ENCODE data around the gene ZBTB34.

The ZBTB34 gene

DNA sequence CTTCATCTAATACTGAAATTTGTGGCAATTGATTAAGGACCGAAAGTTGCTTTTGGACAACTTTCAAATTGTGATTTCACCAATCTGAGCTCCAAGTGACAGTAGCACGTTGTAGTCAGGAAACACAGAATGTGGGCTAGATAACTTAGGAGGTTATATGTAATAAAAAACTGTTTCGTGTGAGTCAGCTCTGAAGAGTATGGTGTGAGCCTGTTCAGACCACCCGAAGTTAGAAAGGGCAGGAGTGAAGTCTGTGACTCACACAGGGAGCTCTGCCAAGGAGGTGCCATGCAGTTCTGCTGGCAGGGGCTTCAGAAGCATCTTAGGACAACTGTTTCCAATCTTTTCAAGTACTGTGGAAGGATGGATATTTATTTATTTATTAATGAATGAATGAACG, 16.4 kb upstream of the ZBTB34 start:
- no peak for DNase-seq

- no peak for DNase-seq
These were observed 13.4 kb upstream of the ZBTB34 start for GRCh38 chr9:126847051-126847450.

- no peak for DNase-seq
These were observed 10.7 kb upstream of the ZBTB34 start for GRCh38 chr9:126849591-126850225.

- DNase-seq = no peak
These were observed 9.1 kb upstream of the ZBTB34 start for GRCh38 chr9:126851286-126851880.

DNA sequence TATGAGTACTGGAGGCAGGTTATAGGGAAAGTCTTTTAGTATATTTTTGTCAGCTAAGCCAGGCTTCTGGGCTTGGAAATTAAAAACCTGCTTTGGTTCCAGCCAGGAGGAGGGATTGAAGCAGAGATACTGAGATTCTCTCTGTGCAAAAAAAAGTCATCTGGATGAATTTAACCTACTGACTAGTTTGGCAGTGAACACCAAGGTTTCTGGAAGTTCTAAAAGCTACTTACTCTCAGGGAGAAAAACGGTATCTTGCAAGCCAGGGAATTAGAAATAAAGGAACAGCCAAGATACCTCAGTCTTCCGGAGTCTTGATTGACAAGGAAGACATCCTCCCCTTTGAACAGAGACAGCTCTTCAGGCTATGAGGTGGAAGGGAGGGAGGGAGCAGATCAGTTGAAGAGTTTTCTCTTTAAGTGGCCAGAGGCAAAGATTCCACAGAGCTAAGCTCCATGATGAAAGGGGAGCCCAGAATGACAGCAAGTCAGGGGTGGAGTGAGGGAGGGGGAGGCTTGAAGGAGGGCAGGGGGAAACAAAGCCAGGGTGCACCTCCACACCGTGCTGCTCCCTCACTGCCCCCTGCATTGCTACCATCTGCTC, 8.3 kb upstream of the ZBTB34 start:
- no peak for DNase-seq

DNA sequence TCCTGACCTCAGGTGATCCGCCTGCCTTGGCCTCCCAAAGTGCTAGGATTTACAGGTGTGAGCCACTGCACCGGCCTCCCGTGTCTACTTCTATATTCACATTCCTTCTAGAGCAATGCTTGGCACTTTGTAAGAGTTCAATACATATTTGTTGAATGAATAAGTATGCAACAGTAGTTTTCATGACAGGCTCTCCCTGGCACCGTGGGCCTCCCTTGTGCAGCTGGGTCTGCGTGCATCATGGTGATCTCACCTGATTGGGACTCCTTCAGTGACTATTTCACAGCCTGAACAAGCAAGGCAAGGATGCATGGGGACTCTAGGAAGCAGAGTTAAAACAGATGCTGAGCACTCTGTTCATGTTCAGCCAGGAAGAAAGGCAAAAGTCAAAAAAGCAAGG, 6.8 kb upstream of the ZBTB34 start:
- no peak for DNase-seq

DNA sequence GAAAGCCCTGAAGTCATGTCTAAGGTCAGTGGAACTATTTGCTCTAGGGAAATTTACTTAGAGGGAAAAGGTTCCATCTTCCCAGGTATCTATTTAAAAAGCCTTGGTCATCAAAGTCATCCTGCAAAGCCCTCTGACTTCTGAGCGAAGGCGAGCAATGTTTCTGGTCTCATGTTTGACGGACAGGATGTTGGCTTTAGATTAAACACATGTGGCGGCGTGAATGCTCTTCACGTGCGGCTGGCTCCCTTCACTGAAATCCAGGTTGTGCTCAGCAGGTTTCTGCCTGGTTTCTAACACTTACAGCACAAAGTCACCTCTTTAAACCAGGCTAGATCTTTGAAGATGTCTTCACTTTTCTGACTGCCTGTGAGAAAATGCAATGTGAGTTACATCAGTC, 5.7 kb upstream of the ZBTB34 start:
- DNase-seq = no peak

- DNase-seq = no peak
These were observed 4.0 kb upstream of the ZBTB34 start for GRCh38 chr9:126856326-126856877.

DNA sequence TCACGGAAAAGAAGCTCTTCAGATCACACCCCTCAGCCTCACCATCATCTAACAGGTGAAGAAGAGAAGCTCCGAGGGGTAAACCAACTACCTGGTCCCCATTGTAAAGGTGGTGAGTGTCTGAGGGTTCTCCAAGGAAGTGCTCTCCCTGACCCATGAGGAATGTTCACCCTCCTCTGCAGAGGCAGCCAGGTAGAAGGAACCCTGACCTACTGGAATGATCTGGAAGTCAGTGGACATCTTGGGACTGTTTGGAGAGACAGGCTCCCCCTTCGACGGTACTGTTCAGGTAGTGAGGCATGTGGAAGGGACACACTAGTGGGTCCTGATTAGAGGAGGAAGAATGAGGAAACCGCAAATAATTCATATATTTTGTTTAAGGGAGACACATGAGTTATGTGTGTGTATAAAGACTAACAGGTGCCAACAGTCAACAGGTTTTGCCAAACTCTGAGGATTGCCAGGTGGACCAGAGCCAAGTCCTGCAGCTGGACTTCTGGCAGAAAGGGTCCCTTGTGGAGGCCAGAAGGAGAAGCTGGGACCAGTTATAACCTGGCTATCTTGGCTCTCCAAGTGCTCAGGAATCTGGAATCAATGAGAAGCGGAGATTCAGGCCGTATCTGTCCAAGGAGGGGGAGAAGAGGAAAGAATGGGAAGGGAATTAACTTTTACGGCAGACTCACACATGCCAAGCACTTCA, 3.0 kb upstream of the ZBTB34 start:
- no peak for DNase-seq

- no peak for DNase-seq
These were observed 1.3 kb upstream of the ZBTB34 start for GRCh38 chr9:126859111-126859510.

DNA sequence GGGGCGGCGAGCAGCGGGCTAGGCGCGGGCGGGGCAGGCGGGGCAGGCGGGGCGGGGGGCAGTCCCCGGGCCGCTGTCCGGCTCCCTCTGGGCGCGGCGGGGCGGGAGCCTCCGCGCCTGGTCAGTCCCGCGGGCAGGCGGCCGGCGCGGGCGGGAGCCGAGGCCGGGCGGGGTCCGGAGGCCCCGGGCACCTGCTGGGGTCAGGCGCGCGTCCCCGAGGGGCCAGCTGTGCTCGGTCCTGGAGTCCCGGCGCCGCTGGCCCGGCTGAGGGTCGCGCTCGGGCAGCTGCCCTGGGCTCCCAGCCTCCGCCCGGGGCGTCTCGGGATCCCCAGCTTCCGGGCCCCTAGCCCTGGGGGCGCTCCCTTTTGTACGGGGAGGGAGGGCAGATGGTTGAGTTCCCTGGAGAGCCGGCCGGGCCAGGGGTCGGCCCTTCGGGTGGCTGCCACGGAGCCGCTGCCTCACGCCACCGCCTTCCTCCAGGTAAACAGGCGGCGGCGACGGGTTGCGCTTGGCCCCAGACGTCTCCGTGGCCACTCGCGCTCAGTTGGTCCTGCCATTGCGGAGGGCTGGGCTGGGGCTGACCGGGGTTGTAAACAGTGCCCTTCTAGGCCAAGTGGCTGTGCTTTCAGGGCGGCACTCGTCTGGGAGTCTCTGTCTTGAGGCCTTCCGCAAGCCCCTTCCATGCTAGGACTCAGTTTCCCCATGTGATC, 473 bp downstream of the ZBTB34 start:
- DNase-seq = no peak

DNA sequence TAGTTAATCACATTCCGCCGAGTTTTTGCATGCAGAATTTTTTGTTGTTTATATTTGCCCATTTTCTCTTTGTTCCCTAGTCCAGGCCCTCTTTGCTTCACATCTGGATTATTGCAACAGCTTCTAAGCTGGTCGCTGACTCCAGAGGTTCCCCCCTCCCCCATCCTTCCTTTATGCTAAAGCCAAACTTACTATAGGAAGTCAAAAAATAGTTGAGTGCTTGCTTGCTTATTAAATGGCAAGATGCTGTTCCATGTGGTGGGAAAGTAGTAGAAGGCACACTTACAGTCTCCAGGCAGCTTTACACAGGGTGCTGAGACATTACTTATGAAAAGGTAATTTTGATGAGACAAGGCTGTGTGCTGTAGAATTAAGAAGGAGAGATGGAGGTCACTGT, 1.3 kb downstream of the ZBTB34 start:
- no peak for DNase-seq

DNA sequence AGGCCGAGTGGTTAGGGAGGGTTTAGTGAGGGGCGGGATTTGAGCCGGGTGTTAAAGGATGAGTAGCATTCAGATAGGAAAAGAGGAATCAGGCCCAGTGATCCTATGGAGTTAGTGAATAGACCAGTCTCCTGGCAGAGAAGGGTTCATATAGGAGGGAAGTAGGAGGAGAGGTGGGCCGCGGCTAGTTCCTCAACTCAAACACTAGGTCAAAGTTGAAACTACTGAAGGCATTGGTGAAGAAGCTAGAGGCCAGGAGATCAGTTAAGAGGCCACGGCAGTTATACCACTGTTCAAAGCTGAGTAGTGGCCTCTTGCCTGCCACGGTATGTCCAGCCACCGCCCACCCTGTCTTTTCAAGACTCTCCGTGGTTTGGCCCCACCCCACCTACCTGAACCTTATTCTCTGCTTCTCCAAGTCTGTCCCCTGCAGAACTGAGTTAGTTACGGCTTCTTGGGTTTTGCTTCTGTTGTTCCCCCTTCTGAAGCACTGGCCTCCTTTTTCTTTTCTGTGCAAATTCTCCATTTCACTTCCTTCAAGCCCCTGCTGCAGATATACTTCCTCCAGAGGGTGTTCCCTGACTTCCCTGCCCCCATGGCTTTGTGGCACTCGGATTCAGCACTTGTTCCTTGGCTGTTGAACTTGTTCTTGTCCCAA, 1.8 kb downstream of the ZBTB34 start:
- no peak for DNase-seq

- DNase-seq = no peak
These were observed 4.3 kb downstream of the ZBTB34 start for GRCh38 chr9:126864771-126865170.

GRCh38 chr9:126869368-126869767, 8.9 kb downstream of the ZBTB34 start:
- DNase-seq = no peak

- DNase-seq = no peak
These were observed 12.1 kb downstream of the ZBTB34 start for GRCh38 chr9:126872516-126872915.

DNA sequence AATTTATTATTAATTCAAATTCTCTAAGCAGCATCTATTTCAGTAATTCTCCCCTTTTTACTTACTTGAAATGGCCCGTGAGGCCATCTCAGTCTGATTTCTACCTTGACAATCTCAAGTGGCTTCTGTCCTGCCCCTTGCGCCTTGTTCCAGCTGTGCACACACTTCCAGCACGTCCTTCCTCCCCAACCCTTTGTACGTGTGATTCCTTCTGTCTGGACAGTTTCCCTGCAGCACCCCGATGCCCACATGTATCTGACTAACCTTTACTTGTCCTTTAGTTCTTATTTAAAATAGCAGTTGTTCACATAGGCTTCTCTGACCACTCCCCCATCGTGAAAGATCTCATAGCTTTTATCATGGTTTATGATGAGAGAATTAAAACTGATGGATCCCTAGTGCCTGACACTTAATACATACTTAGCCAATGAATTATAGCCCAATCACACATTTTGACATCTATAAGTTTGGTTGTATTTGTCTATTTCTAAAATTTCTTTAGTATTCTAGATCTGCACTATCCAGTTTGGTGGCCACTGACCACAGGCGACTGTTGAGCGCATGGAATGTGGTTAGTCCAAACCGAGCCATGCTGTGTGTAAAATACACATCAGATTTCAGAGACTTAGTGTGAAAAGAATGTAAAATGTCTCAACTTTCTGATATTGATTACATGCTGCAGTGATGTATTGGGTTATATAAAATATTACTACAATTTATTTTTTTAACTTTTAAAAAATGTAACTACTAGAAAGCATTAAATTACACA, 14.3 kb downstream of the ZBTB34 start:
- no peak for DNase-seq

DNA sequence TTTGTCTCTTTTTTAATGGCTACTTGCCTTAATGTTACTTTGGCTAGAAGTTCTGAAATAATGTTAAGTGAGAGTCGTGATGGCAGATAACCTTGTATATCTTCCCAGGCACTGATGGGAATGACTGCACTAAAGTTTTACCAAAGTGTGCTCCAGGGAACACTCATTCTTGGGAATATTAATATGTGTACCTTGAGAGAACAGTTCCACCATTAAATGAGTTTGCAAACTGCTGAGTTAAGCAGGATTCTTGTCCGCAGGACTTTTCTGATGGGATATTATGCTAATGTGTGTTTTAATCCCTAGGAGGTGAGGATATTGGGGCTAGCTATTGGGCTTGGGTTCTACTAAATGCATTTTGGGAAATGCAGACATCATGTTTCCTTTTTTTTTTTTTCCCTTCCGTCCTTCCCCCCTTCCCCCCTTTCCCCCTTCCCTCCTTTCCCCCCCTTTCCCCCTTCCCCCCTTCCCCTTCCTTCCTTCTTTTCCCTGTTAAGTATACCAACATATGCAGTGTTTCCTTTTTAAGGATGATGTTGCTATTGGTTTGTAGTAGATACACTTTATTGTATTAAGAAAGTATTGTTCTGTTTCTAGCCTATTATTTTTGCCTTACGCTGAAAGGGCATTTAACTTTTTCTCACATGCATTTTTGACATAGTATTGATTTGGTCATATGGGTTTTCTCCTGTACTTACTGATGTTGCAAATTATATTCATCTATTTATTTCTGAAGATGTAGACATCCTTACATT, 15.5 kb downstream of the ZBTB34 start:
- no peak for DNase-seq

- no peak for DNase-seq
These were observed 16.1 kb downstream of the ZBTB34 start for GRCh38 chr9:126876531-126876930.

- no peak for DNase-seq
These were observed 17.0 kb downstream of the ZBTB34 start for GRCh38 chr9:126877418-126877817.

DNA sequence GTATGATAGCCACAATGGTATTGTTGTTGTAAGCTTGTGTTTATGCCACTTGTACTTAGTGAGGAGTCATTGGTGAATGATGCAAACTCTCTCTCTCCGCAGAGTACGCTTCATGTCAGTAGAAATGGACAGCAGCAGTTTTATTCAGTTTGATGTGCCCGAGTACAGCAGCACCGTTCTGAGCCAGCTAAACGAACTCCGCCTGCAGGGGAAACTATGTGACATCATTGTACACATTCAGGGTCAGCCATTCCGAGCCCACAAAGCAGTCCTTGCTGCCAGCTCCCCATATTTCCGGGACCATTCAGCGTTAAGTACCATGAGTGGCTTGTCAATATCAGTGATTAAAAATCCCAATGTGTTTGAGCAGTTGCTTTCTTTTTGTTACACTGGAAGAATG, 18.8 kb downstream of the ZBTB34 start:
- no peak for DNase-seq
